Measurements from ENCODE around the gene HNF1B. TPM values are rescaled to one million over a fixed set of nuclear protein-coding genes. Genes with fewer than 3 reads are reported as not detected.

Gene HNF1B
- total RNA-seq, 1 donor from 2014 or later, result not detected

- ATAC-seq, result no peak
These were observed 13.8 kb downstream of the HNF1B start for GRCh38 chr17:37731056-37731455.

- ATAC-seq, result no peak
These were observed 15.0 kb downstream of the HNF1B start for GRCh38 chr17:37729905-37730304.

GRCh38 chr17:37726891-37727675, 17.8 kb downstream of the HNF1B start:
- ATAC-seq, result no peak

GRCh38 chr17:37726248-37726647, 18.6 kb downstream of the HNF1B start:
- no peak for ATAC-seq

- no peak for ATAC-seq
These were observed 19.2 kb downstream of the HNF1B start for GRCh38 chr17:37725601-37726146.

- ATAC-seq, result no peak
These were observed 19.8 kb downstream of the HNF1B start for GRCh38 chr17:37725021-37725595.

GRCh38 chr17:37720989-37721388, 23.9 kb downstream of the HNF1B start:
- ATAC-seq, result no peak

- ATAC-seq, result no peak
These were observed 25.0 kb downstream of the HNF1B start for GRCh38 chr17:37719866-37720265.

- ATAC-seq, result no peak
These were observed 26.4 kb downstream of the HNF1B start for GRCh38 chr17:37718324-37719048.

- ATAC-seq, result no peak
These were observed 27.1 kb downstream of the HNF1B start for GRCh38 chr17:37717627-37718323.

- ATAC-seq, result no peak
These were observed 30.0 kb downstream of the HNF1B start for GRCh38 chr17:37714897-37715296.

- no peak for ATAC-seq
These were observed 31.2 kb downstream of the HNF1B start for GRCh38 chr17:37713624-37714023.

- ATAC-seq, result no peak
These were observed 31.8 kb downstream of the HNF1B start for GRCh38 chr17:37713028-37713431.

- no peak for ATAC-seq
These were observed 33.7 kb downstream of the HNF1B start for GRCh38 chr17:37711113-37711512.

- no peak for ATAC-seq
These were observed 34.4 kb downstream of the HNF1B start for GRCh38 chr17:37710344-37710886.

GRCh38 chr17:37708616-37709212, 36.1 kb downstream of the HNF1B start:
- ATAC-seq, result peak; percentile 23

GRCh38 chr17:37708008-37708615, 36.7 kb downstream of the HNF1B start:
- ATAC-seq, result peak; percentile 13

- no peak for ATAC-seq
These were observed 38.4 kb downstream of the HNF1B start for GRCh38 chr17:37706446-37706845.

GRCh38 chr17:37702598-37702997, 42.3 kb downstream of the HNF1B start:
- peak; percentile 66 for ATAC-seq

GRCh38 chr17:37701496-37701898, 43.4 kb downstream of the HNF1B start:
- peak; percentile 64 for ATAC-seq

GRCh38 chr17:37700881-37701280, 44.0 kb downstream of the HNF1B start:
- ATAC-seq, result no peak

Data from esophagus mucosa (tissue), 1 donor.